ENCODE results near the gene DNAJC11.

DNAJC11 gene

GRCh38 chr1:6599141-6599975 is 102.3 kb downstream of the DNAJC11 start:
- peak; percentile 57 for DNase-seq (ENCODE audit: low spot score)

- no peak for DNase-seq (ENCODE audit: low spot score)
Observed at GRCh38 chr1:6597777-6598131, 103.9 kb downstream of the DNAJC11 start.

GRCh38 chr1:6596886-6597776 is 104.5 kb downstream of the DNAJC11 start:
- DNase-seq (ENCODE audit: low spot score): no peak

DNA sequence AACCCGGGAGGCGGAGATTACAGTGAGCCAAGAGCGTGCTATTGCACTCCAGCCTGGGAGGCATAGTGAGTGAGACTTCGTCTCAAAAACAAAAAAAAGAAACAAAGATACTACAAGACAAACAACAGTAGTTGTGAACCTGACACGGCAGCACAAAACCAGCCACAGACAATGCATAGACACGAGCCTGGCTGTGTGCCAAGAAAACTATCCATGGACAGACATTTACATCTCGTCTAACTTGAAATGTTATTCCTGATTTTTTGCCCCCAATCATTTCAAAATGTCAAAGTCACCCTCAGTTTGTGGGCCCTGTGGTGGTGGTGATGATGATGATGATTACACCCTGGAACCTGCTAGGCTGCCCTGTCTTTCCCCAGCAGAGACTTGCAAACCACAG is 105.3 kb downstream of the DNAJC11 start:
- no peak for DNase-seq (ENCODE audit: low spot score)

- no peak for DNase-seq (ENCODE audit: low spot score)
Observed at GRCh38 chr1:6594977-6595740, 106.5 kb downstream of the DNAJC11 start.

DNA sequence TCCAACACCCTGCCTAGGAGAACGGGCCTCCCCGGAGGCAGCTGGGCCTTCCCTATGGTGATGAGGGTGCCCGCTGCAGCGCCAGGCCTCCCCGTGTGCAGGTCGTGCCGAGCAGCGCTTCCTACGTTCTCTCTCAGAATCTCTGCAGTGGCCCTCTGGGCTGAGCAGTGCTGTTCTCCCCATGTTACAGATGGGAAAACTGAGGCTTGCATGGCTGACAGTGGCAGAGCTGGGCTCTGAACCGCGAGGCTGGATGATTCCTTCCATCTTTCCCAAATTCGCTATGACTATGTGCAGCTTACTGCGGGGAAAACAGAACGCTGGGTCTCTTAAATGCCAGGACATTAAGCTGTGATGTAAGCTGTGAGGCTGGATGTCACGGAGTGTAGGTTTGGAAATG is 107.8 kb downstream of the DNAJC11 start:
- DNase-seq (ENCODE audit: low spot score): no peak

- no peak for DNase-seq (ENCODE audit: low spot score)
Observed at GRCh38 chr1:6592865-6593593, 108.6 kb downstream of the DNAJC11 start.

DNA sequence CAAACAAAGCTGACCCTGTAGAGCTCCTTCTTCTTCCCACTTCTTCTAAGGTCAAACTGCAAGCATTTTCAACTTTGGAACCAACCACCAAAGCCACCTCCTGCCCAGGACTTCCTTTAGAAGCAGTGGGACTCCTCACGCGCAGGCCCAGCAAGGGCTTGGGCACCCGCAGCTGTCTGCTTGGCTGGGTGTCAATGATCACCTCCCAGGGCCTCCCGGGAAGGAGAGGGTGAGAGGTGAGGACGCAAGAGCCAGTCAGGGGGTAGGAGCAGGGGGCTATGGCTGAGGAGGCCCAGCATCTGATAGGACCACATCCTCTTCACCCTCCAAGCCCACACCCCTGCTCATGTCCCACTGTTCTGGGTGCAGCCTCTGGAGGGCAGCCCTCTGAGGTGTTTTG is 109.2 kb downstream of the DNAJC11 start:
- no peak for DNase-seq (ENCODE audit: low spot score)

GRCh38 chr1:6591644-6592043 is 110.0 kb downstream of the DNAJC11 start:
- no peak for DNase-seq (ENCODE audit: low spot score)

DNA sequence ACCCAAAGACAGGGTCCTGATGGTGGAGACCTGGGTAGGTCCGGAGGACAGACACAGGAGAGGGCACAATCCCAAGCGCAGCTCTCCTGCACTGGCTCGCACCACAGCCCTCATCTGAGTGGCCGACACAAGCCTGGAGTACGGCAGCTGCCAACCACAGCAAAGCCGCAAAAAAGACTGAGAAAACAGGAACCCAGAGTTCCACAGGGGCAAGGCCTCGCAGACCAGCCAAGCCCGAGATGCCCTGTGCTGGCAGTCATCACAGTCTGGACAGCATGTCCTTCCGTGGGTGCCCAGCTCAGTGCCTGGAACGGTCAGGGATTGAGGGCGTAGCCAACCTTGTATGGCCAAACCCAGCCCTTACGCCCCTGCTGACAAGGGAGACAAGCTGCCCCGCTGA is 110.4 kb downstream of the DNAJC11 start:
- DNase-seq (ENCODE audit: low spot score): no peak

- DNase-seq (ENCODE audit: low spot score): no peak
Observed at GRCh38 chr1:6590046-6590445, 111.6 kb downstream of the DNAJC11 start.

DNA sequence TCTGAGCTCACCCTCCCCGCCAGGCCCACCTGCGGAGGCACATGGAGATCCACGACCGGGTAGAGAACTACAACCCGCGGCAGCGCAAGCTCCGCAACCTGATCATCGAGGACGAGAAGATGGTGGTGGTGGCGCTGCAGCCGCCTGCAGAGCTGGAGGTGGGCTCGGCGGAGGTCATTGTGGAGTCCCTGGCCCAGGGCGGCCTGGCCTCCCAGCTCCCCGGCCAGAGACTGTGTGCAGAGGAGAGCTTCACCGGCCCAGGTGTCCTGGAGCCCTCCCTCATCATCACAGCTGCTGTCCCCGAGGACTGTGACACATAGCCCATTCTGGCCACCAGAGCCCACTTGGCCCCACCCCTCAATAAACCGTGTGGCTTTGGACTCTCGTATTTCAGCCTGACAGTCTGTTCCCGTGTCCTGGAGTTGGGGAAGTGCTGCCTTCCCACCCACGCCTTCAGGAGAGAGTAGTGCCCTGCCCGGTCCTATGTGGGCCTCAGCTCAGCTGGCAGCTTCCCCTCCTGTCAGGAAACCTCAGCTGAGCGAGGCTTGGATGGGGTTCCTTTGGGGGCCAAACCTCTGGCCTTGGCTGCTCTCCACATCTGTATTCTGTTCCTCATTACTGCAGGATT is 112.6 kb downstream of the DNAJC11 start:
- DNase-seq (ENCODE audit: low spot score): no peak

DNA sequence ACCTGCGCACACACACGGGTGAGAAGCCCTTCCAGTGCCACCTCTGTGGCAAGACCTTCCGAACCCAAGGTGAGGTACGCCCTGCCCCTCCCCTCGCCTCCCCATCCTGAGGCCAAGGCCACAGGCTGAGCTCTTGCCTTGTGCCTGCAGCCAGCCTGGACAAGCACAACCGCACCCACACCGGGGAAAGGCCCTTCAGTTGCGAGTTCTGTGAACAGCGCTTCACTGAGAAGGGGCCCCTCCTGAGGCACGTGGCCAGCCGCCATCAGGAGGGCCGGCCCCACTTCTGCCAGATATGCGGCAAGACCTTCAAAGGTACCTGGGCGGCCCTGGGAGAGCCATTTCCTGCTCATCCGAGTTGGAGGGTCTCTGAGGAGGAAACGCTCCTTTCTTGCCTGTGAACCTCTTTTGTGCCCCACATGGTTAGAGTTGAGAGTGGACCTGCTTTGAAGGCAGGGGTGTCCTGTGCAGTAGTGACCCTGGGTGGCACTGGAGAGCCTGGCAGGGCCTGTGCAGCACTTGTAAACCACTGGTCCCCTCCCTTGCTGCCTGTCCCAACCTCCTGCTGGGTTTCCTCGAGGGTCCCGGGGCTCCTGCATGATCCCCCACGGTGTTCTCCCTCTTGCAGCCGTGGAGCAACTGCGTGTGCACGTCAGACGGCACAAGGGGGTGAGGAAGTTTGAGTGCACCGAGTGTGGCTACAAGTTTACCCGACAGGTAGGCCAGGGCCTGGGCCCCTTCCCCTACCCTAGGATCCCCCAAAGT is 113.3 kb downstream of the DNAJC11 start:
- DNase-seq (ENCODE audit: low spot score): no peak

- no peak for DNase-seq (ENCODE audit: low spot score)
Observed at GRCh38 chr1:6587261-6588005, 114.2 kb downstream of the DNAJC11 start.

DNA sequence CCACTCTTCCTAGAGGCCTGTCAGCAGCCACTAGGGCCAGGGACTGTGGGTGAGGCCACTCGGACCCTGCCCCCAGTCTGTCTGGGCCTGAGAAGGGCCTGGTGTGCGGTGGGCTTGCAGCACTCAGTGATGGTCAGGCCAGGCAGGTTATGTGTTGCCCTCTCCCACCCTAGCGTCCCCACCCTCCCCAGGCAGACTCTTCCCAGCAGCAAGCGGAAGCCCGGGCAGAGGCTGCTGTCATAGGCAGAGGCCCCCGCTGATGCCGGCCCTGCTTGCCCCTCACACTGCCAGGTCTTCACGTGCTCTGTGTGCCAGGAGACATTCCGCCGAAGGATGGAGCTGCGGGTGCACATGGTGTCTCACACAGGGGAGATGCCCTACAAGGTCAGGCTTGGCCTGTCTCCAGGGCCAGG is 115.2 kb downstream of the DNAJC11 start:
- DNase-seq (ENCODE audit: low spot score): no peak

DNA sequence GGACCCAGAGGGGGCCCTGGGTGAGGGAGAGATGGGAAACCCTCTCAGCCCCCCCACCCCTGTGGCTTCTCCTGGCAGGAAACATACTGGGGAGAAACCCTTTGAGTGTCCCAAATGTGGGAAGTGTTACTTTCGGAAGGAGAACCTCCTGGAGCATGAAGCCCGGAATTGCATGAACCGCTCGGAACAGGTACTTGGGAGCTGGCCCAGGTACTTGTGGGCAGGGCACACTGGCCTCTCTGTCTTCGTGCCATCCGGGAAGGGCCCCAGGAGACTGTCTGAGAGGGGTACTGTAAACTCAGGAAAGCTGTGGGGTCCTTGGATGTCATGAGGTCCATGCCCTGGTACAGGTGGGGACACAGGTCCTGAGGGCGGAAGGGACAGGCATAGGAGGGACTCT is 115.8 kb downstream of the DNAJC11 start:
- no peak for DNase-seq (ENCODE audit: low spot score)

- no peak for DNase-seq (ENCODE audit: low spot score)
Observed at GRCh38 chr1:6585081-6585722, 116.4 kb downstream of the DNAJC11 start.

Measured in CD4-positive, alpha-beta T cell treated with Interleukin-2 at 100 ng/mL for 4 hours (primary cell).